NCI-H2196 (cell line): ENCODE results near the gene TAF11L7.
"Not testable (repeated sequence)": the region's sequence is repeated elsewhere in the genome, so short reads cannot be mapped to it uniquely, and the experiment has no call there.

Source experiments
- DNase-seq: peaks from one replicate; lab custom pipeline; 2025; ENCODE audit not compliant: unreplicated experiment; lab: John Stamatoyannopoulos, UW

Gene TAF11L7

DNA sequence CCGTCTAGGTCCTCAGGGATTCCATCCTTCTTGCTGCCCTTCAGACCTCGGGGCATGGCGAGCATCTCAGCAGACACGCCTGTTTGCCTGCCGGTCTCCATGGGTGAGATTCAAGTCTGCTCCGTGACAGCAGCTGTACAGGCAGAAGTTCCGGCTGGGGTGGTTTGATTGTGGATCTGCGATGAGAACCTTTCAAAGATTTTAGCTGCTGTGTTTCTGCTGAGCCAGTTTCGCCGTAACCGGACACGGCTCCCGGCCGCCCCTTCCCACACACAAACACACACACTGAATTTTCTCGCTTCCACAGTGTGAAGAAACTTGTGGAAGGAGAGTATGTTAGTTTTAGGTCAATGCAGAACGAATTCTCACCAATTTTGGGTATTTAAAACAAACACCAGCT, at the start of gene TAF11L7:
Gene TAF11L7 (minus strand): TSS at position 101 of the 400 bp plus-strand sequence.
- not testable (repeated sequence) for DNase-seq

GRCh38 chr5:17634160-17634559, 48.6 kb upstream of the TAF11L7 start, which contains the start of gene TAF11L14:
Gene TAF11L14 (plus strand): TSS chr5:17634460.
- no peak for DNase-seq

DNA sequence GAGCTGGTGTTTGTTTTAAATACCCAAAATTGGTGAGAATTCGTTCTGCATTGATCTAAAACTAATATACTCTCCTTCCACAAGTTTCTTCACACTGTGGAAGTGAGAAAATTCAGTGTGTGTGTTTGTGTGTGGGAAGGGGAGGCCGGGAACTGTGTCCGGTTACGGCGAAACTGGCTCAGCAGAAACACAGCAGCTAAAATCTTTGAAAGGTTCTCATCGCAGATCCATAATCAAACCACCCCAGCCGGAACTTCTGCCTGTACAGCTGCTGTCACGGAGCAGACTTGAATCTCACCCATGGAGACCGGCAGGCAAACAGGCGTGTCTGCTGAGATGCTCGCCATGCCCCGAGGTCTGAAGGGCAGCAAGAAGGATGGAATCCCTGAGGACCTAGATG, 46.2 kb upstream of the TAF11L7 start, which contains the start of gene TAF11L13:
Gene TAF11L13 (plus strand): TSS at position 301 of the 400 bp plus-strand sequence.
- not testable (repeated sequence) for DNase-seq

GRCh38 chr5:17625686-17626085, 40.1 kb upstream of the TAF11L7 start:
- no peak for DNase-seq

GRCh38 chr5:17620627-17621026, 35.1 kb upstream of the TAF11L7 start:
- no peak for DNase-seq

- DNase-seq: no peak
These were observed 33.8 kb upstream of the TAF11L7 start for GRCh38 chr5:17619354-17619753.

- DNase-seq: no peak
These were observed 29.5 kb upstream of the TAF11L7 start for GRCh38 chr5:17614872-17615605.

- not testable (repeated sequence) for DNase-seq
These were observed 24.5 kb upstream of the TAF11L7 start, which contains the start of gene TAF11L12 for GRCh38 chr5:17610092-17610491. Gene TAF11L12 (plus strand): TSS chr5:17610392.

DNA sequence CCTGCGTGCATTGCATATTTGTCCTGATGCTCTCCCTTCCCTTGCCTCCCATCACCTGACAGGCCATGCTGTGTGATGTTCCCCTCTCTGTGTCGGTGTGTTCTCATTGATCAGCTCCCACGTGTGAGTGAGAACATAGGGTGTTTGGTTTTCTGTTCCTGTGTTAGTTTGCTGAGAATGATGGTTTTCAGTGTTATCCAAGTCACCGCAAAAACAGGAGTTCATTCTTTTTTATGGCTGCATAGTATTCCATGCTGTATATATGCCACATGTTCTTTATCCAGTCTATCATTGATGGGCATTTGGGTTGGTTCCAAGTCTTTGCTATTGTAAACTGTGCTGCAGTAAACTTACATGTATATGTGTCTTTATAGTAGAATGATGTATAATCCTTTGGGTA, 21.9 kb upstream of the TAF11L7 start:
- DNase-seq: not testable (repeated sequence)

DNA sequence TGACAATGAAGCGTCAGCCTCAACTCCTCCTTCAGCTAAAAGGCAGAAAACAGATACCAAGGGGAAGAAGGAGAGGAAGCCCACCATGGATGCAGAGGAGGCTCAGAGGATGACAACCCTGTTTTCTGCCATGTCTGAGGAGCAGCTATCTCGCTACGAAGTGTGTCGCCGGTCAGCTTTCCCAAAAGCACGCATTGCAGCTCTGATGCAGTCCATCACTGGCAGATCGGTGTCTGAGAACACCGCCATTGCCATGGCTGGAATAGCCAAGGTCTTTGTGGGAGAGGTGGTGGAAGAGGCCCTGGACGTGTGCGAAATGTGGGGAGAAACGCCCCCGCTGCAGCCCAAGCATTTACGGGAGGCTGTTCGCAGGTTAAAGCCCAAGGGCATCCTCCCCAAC, 19.4 kb upstream of the TAF11L7 start:
- DNase-seq: no peak

DNA sequence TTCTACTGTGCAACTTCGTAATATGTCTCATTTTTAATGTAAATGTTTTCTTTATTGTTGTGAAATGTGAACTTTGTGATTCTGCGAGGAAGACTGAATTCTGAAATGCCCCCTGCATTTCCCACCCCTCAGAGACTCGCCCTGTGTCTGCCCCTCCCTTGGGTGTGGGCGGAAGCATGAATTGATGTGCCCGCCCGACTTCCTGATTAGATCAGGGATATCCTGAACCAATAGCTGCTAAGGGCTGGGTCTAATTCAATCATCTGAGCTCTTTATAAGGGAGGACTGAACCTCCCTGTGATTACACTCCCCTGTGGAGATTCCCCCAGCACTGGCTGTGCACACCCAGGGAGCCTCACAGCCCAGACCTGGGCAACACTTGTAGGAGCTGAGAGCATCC, 18.3 kb upstream of the TAF11L7 start, which contains the start of gene TAF11L11:
Gene TAF11L11 (plus strand): TSS at position 304 of the 400 bp plus-strand sequence.
- DNase-seq: not testable (repeated sequence)

- DNase-seq: not testable (repeated sequence)
These were observed 12.2 kb upstream of the TAF11L7 start, which contains the start of gene TAF11L10 for GRCh38 chr5:17597728-17598127. Gene TAF11L10 (minus strand): TSS chr5:17597828.

- DNase-seq: not testable (repeated sequence)
These were observed 8.7 kb upstream of the TAF11L7 start, which contains the start of gene TAF11L9 for GRCh38 chr5:17594255-17594654. Gene TAF11L9 (minus strand): TSS chr5:17594394.

DNA sequence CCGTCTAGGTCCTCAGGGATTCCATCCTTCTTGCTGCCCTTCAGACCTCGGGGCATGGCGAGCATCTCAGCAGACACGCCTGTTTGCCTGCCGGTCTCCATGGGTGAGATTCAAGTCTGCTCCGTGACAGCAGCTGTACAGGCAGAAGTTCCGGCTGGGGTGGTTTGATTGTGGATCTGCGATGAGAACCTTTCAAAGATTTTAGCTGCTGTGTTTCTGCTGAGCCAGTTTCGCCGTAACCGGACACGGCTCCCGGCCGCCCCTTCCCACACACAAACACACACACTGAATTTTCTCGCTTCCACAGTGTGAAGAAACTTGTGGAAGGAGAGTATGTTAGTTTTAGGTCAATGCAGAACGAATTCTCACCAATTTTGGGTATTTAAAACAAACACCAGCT, 5.3 kb upstream of the TAF11L7 start, which contains the start of gene TAF11L8:
Gene TAF11L8 (minus strand): TSS at position 101 of the 400 bp plus-strand sequence.
- not testable (repeated sequence) for DNase-seq
